Anterior cingulate cortex (tissue), 58 donors: ENCODE results near the gene TMEM175.
A peak's percentile ranks its signal among the peaks of the same experiment; 100 is the strongest.
"Not testable (repeated sequence)": the region's sequence is repeated elsewhere in the genome, so short reads cannot be mapped to it uniquely, and the experiment has no call there.

Experiments
- DNase-seq, 58 donors: peaks; one replicate each; lab custom pipeline; 2025; lab: John Stamatoyannopoulos, UW

Gene TMEM175

DNA sequence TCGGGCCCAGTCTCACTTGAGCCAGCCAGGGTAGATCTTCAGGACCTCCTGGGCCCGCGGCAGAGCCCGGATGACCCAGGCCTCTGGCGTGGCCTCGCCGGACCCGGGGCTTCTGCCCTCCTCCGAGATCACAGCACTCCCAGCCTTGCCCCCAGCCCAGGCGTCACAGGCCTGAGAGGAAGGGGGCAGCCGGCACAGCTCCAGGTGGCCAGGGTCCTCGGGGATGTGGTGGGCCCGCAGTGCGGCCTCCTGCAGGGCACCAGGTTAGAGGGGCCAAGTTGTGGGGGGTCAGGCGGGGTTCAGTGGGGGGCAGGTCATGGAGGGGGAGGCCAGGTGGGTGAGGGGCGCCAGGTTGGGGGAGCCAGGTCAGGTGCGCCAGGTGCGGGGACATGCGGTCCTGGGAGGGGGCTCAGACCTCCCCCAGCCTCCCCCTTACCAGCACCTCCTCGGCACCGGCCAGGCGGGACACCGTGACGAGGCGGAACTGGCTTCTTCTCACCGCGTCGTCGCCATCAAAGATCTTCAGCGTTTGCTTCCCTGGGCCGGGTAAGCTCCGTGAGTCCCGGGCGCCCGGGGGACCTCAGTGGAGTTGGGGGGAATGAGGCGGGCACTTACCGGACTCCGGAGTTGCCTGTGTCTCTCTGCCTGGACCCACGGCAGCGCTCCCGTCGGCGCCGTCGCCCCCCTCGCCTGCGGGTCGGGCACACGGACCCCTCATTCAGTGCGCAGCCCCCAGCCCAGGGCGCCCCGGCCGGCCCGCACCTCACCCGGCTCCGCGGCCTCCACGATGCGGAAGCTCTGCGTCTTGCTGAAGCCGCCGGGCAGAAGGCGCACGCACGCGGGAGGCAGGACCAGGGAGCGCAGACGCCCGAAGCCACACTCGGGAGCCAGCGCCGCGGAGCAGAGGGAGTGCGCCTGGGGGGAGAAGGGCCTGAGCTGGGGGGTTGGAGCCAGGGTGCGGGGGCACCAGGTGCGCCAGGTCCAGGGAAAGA lies 35.1 kb downstream of the TMEM175 start:
- DNase-seq = no peak

DNA sequence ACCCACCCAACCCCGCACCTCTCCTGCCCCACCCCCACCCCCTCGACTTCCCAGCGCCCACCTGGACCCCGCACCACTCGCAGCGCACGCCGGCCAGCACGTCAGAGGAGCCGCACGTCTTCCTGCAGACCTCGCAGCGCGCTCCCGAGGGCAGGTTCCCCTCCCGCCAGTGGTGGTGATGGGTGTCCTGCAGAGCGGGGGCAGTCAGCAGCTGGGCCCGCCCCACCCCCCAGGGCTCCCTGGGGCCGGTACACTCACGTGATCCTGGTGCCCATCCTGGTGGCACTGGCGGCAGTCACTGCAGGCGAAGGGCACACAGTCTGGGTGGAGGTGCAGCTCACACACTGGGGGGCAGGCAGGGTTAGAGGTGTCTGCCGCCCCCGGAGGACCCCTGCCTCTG lies 36.0 kb downstream of the TMEM175 start:
- DNase-seq = no peak

DNA sequence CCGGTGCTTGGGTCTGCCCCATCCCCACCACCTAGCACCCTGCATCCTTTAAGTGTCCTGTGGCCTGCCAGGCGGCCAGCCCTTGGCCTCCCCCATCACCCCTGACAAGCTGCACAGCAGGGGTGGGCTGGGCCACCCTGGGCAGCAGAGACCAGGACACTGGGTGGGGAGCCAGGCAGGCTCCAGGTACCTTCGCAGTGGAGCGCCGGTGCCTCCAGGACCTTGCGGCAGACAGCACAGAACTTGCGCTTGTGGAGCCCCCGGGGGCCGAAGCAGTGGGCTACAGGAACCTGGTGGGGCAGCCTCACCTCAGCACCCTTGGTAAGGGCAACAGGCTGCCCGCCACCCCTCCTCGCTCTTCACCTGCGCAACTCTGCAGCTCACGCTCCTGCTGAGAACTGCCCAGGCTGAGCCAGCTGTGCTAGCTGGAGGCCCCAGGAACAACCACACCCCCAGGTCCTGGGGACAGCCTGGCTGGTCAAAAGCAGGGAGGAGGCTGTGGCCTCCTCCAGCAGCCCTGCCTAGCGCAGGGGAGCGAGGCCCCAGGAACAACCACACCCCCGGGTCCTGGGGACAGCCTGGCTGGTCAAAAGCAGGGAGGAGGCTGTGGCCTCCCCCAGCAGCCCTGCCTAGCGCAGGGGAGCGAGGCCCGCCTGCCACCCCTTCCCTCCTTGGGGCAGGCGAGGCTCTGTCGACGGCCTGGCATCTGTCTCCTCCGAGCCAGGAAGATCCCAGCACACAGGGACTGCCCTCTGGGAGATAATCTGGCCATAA lies 36.5 kb downstream of the TMEM175 start:
- no peak for DNase-seq

DNA sequence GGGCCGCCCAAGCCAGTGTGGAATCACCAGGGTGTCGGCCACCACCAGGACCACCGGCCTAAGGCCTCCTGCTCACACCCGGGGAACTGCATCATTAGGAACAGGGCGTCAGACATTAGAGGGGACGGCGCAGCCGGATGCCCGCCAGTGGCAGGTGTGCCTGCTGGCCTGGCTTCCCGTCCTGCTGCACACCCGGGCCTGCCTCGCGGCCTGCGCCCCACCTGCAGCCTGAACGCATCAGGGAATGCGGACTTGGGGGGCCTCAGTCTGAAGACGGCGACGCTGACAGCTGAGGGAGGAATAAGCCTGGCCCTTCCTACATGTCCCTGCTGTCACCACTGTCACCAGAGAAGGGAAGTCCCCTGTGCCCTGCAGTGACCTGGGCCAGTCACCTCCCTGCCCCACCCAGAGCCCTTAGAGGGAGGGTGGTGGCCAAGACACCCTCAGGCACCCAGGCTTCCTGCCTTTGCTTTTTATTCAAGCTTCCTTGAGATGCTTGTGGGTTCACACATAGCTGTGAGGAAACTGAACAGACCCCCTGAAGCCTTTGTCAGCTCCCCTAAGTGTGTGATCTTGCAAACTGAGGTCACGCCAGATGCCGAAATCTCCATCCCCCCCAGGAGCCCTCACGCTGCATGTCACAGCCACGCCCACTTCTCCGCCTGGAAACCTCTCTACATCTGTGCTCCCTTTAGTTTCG lies 37.9 kb downstream of the TMEM175 start:
- DNase-seq = no peak

DNA sequence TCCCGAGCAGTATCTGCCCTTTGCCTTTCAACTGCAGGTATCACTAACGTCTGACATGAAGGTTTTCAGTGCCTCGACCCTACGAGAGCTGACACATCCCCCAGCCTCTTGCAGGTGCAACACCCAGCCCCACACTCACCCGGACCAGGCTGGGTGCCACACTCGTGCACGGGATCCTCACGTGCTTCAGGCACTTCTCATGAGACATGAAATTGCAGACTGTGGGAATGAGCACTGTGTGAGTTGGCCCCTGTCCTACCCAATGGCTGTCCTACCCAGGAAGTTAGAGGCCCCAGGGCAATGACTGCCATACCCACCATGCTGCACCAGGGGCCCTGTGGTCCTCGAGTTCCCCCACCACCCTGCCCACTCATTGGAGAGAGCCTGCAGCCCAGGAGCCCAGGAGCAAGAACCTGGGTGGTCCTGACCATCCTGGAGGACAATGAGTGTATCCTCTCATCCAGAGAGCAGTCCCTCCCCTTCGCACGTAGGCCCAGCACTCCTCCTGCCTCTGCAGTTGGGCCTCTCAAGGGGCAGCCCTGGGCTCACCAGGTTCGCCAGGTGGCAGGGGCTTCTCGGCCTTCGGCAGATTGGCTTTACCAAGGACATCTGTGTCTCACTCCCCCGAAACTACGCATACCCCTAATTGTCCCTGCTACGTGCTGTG lies 38.7 kb downstream of the TMEM175 start:
- DNase-seq = no peak

DNA sequence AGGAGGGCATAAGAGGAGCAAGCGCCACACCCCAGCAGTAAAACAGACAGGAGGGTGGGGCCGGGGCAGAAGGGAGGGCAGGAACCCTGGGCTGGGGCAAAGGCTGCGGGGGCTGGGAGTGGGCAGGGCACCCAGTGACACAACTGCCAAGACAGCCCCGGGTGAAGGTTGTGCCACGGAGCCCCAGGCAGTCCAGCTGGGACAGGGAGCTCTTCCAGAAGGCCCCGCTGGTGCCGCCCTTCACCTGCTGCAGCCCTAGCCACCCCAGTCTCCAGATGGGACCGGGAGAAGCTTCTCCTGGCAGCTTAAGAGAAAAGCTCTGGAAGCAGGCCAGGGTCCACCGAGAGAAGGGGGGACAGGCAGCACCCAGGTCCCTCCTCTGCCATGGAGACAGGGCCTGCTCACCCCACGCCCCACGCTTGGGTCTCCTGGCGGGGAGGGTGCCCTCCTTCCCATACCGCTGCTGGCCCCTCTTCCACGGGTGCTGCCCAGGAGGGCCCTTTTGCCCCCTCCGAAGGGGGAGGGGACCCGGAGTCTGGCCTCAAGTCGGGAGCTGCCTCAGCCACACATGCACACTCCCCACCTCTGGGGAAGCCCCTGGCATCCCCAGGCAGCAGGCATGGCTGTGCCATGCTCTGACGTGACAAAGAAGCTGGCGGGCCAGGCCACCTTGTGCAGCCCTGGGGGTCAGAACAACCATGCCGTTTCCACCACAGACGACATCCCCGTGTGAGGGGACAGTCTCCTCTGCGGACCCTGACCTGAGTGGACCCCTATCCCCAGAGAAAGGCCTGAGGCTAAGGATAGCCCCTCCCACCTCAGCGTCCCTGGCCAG lies 39.6 kb downstream of the TMEM175 start:
- no peak for DNase-seq

DNA sequence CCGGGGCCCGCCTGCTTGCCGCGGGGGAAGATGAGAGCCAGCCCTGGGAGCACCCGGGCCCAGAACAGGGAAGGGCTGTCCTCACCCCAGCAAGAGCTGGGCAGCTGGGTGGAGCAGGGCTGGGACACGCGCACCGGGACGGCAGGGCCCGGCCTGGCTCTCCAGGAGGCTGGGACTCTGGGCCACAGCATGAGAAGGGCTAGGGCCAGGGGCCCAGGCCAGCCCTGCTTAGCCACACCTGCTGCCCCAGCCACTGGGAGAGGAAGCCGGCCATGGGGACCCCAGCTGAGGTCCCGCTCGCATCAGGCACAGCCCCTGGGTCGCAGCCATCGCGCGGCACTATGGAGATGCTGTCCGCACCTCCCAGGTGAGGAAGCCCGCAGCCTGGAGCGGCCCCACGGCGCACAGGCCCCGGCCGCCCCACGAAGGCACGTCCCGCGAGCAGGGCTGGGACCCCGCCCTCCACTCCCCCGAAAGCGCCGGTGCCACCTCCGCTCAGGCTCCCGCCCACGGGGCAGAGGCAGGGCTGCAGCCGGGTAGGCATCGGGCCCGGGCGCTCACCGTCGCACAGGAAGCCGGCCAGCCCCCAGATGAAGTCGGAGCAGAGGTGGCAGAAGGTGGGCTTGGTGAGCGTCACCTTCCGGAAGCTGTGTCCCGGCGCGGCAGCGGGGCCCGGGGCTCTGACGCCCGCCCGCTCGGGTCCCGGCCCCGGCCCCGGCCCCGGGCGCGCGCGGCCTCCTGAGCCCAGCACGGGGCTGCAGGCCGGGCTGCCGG lies 40.6 kb downstream of the TMEM175 start:
- peak in 3 of 58 donors; percentile 6 to 24 (median 17) for DNase-seq

DNA sequence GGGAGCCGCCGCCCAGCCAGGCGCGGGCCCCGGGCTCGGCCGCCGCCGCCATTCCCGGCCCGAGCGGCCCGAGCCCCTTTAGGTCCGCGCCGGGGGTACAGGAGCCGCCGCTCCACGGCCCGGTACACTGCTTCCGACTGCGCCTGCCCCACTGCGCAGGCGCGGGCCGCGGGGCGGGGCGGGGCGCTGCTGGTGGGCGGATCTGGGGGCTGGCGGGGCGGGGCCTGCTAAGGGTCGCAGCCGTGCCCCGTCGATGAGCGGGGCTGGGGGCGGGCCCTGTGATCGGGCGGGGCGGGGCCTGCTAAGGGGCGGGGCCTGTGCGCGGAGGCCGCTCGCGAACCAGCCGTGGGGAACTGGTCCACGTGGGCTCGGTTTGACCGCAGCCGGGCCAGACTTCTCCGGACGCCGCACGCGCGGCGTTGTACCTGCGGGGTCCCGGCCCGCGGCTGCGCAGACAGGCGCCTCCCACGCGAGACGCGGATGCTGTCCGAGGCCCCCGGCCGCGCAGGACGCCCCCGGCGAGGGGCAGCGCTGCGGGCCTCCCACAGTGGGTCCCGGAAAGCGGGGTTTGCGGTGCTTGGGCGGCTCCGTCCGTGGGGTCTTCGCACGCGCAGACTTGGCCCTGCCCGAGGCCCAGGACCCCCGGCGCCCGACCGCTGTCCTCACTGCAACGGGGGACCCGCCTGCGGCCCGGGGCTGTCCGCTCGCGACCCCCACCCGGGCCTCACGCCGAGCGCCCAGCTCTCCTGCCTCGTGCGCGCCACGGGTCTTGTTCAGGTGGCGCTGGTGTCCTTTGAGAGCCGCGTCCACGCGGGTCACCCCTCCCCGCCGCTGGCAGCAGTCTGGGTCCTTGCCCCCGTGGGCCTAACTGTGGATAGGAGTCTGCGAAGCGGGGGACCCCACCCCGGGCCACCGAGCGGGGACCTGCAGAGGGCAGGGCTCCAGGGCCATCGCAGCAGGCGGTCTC lies 41.5 kb downstream of the TMEM175 start, which contains the start of gene DGKQ:
DGKQ (minus strand) TSS at position 139 of the 967 bp plus-strand sequence; CDS start at position 52, 87 bp downstream.
- peak in 56 of 58 donors; percentile 23 to 92 (median 83) for DNase-seq

DNA sequence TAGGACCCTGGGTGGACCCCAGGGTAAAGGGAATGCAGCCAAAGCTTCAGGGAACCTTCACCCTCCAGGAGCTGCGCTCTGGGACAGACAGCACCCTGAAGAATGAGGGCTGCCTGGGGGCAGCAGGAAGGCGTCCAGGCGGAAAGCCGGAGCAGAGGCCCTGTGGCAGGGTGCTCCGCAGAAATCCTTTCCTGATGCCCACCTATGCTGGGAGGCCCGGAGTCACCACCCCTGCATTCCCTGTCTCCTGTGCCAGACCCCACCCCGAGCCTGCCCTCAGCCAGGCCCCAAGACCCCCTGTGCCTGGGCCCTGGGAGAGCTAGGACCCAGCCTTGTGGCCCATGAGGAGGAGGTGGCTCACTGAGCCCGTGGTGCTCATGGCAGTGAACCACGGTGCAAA lies 42.4 kb downstream of the TMEM175 start:
- DNase-seq = no peak

DNA sequence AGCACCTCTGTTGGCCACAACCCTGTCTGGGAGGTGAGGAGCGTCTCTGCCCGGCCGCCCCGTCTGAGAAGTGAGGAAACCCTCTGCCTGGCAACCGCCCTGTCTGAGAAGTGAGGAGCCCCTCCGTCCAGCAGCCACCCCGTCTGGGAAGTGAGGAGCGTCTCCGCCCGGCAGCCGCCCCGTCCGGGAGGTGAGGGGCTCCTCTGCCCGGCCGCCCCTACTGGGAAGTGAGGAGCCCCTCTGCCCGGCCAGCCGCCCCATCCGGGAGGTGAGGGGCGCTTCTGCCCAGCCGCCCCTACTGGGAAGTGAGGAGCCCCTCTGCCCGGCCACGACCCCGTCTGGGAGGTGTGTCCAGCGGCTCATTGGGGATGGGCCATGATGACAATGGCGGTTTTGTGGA lies 43.8 kb downstream of the TMEM175 start:
- DNase-seq = not testable (repeated sequence)

DNA sequence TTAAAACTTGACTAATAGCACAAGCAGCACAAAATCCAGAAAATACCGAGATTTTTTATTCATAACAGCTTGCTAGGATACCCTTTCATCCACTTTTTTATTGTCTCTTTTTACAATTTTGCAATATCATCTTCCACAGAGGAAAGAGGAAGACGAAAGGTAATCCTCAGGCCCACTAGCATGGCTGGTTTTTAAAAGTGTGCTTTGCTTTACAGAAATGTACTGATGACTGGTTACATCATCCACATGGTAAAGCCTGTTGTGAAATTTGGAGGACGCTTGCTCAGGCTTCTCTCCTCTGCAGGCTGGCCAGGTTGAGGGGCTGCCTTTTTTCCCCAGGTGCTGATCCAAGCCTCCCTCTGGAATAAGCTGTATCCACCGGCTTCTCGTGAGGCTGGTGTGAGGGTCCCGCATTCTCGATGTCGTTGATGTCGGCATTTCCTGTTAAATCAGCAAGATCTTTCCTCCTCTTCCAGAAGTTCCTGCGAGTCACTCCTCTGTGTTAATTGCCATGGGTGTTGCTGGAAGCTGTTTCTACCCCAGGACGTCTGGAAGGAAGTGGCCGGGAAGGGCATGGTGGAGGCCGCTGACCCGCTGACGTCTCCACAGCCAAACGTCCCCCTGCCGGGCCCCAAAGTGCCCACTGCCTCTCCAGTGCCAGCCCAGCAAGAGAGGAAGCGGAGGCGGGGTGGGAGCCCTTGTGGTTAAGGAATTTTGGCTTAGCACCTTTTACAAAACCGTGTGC lies 46.9 kb downstream of the TMEM175 start:
- DNase-seq = no peak

DNA sequence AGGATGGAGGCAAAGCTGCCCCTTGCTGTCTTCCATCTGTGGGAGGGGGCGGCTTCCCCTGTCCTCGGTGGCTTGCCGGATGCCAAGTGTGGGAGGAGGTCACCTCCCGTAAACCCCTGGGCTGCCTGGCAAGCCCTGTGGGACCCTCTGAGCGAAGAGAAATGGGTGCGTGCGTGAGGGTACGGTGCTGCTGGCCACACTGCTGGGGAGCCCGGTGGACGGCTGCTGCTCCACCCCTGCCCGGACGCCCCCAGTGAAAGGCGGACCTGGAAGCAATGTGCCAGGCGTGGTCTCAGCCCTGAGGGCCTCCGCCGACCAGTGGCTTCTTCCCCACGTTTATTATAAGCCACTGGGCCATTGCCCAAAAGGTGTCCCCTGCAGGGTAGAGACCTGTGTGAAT lies 50.0 kb downstream of the TMEM175 start:
- DNase-seq = no peak

DNA sequence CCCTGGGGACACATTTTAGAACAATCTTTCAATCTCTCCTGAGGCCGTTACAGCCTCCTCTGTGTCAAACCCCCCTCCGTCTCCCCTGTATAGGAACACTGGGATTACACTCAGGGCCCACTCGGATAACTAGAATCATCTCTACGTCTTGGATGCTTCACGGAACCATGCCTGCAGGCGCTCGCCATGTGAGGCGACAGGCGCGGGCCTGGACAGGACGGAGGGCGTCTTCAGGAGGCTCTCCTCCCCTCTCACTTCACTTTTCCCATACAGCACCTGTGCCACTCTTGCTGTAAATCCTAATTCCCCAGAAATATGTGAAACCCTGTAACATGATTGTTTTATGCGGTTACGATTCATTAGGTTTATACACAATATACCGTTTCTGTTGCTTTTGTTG lies 50.6 kb downstream of the TMEM175 start:
- no peak for DNase-seq

DNA sequence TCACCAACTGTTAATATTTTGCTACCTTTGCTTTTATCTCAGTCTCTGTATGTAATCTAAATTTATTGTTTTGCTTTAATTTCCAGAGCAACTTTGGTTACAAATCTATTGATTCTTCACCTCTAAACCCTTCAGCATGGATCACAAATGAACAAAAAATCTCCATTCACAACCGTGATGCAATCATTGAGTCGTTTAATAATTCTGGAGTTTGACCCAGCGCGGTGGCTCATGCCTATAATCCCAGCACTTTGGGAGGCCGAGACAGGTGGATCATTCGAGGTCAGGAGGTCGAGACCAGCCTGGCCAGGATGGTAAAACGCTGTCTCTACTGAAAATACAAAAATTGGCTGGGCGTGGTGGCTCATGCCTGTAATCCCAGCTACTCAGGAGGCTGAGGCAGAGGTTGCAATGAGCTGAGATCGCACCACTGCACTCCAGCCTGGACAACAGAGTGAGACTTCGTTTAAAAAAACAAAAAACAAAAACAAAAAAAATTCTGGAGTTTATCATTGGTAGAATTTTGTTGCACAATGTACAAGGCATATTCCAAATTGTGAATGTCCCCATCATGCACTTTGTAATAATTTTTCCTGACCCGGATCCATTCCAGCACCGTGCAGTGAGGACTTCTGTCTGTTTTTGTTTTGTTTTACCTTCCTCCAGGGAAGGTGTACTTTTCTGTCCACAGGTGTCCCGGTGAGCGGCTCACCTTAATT lies 52.2 kb downstream of the TMEM175 start:
- DNase-seq = no peak

DNA sequence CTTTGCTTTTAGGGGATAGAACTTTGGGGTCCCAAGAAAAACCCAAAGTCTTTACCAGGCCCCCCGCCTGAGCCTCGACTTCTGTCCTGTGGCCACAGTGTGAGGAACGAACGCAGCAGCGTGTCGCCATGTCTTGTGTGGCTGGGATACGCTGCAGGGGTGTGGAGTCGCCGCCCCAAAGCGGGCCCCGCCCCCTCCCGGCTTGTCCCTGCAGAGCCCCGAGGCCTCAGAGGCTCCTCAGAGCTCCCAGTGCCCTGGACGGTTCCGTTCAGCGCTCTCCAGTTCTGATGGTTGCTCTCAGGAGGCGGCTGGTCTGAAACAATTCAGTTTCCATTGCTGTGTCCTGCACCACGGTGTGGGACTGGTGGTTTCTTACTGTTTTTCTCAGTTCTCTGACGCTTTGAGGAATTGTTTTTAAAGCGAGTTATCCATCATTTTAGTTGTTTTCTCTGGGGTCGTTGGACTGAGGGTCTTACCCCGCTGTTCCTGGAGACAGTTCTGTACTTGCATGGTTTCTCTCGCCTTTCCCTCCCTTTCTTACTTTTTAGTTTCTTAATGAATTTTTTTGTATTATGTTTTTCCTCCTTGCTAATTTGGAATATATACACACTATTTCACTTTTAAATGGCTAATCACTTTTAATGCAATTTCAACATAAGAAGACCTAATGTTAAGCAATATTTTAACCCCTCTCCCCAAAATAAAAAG lies 53.0 kb downstream of the TMEM175 start:
- DNase-seq = peak in 8 of 58 donors; percentile 6 to 43 (median 25)
